ENCODE data around the gene ARHGEF28.

Gene ARHGEF28

GRCh38 chr5:73654819-73655318 lies 28.9 kb downstream of the ARHGEF28 start:
- no CpG with 5 or more reads among the region's 2 CpGs for WGBS (ENCODE audit: insufficient coverage, insufficient read length)
- Histone ChIP-seq H3K4me3 (ENCODE audit: low read length) (no peak overlapping the region), H3K27ac (ENCODE audit: low read length) (no peak overlapping the region), H3K9me3 (ENCODE audit: control insufficient read depth, insufficient read depth, low read length) (no peaks in the 10 kb centered on the region), H3K4me1 (ENCODE audit: control insufficient read depth, insufficient read depth, low read length) (no peaks in the 10 kb centered on the region), H3K27me3 (ENCODE audit: control insufficient read depth, insufficient read depth, low read length) (no peaks in the 10 kb centered on the region), H3K36me3 (ENCODE audit: control insufficient read depth, insufficient read depth, low read length) (no peaks in the 10 kb centered on the region)
- no peak for DNase-seq (ENCODE audit: low read depth, low spot score)

DNA sequence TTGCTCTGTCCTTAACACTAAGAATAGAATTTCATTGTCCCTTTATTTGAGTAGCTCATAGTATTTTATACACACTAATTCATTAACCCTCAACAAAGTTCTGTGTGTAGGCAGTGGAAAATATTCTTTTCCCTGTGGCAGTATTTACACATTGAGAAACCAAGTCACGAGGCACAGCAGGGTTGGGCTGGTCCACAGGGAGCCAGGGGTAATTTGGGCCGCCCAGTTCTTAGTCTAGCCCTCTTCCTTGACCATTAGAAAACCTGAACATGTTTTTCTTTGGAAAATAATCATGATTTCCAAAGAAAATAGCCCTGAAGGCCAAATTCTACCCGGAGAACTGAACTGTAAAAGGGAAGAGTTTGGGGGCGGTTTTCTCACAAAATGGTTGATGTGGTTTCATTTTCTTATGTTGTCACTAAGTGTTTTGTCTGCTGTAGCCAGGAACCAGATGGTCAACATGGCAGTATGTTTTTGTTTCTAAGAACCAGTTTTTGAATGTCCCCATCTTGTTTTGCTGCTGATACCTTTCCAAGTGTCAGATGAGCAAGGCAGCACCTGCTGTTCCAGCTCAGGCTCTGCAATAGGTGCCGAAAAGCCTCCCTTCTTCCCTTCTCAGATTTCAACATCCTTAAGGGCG lies 29.6 kb downstream of the ARHGEF28 start:
- no peak for DNase-seq (ENCODE audit: low read depth, low spot score)
- WGBS (ENCODE audit: insufficient coverage, insufficient read length): no CpG with 5 or more reads among the region's 6 CpGs
- H3K36me3 ChIP-seq (ENCODE audit: control insufficient read depth, insufficient read depth, low read length): no peaks in the 10 kb centered on the region

DNA sequence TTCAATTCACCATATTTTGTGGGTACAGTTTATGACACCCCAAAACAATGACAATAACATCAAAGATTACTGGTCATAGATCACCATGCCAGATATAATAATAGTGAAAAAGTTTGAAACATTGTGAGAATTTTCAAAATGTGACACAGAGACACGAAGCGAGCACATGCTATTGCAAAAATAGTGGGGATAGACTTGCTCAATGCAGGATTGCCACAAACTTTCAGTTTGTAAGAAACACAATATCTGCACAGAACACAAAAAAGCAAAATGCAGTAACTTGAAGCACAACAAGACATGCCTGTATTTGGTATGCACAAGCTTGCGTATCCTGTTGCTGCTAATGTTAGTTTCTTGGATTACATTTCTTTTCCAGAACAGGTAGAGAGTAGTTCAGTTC lies 35.8 kb downstream of the ARHGEF28 start:
- no peaks in the 10 kb centered on the region for H3K9me3 ChIP-seq (ENCODE audit: control insufficient read depth, insufficient read depth, low read length)
- no peak overlapping the region for H3K27ac ChIP-seq (ENCODE audit: low read length)
- H3K36me3 ChIP-seq (ENCODE audit: control insufficient read depth, insufficient read depth, low read length): no peaks in the 10 kb centered on the region
- H3K4me3 ChIP-seq (ENCODE audit: low read length): no peak overlapping the region
- H3K4me1 ChIP-seq (ENCODE audit: control insufficient read depth, insufficient read depth, low read length): no peaks in the 10 kb centered on the region
- H3K27me3 ChIP-seq (ENCODE audit: control insufficient read depth, insufficient read depth, low read length): no peaks in the 10 kb centered on the region
- no CpG with 5 or more reads among the region's 3 CpGs for WGBS (ENCODE audit: insufficient coverage, insufficient read length)
- no peak for DNase-seq (ENCODE audit: low read depth, low spot score)

More for the DNA sequence above, 29.6 kb downstream of the ARHGEF28 start:
- H3K4me1 ChIP-seq (ENCODE audit: control insufficient read depth, insufficient read depth, low read length): no peaks in the 10 kb centered on the region
- H3K27me3 ChIP-seq (ENCODE audit: control insufficient read depth, insufficient read depth, low read length): no peaks in the 10 kb centered on the region
- no peak overlapping the region for H3K4me3 ChIP-seq (ENCODE audit: low read length)
- H3K27ac ChIP-seq (ENCODE audit: low read length): no peak overlapping the region
- no peaks in the 10 kb centered on the region for H3K9me3 ChIP-seq (ENCODE audit: control insufficient read depth, insufficient read depth, low read length)

- Histone ChIP-seq H3K4me3 (ENCODE audit: low read length) (no peak overlapping the region), H3K27ac (ENCODE audit: low read length) (no peak overlapping the region), H3K4me1 (ENCODE audit: control insufficient read depth, insufficient read depth, low read length) (no peaks in the 10 kb centered on the region), H3K27me3 (ENCODE audit: control insufficient read depth, insufficient read depth, low read length) (no peaks in the 10 kb centered on the region), H3K36me3 (ENCODE audit: control insufficient read depth, insufficient read depth, low read length) (no peaks in the 10 kb centered on the region), H3K9me3 (ENCODE audit: control insufficient read depth, insufficient read depth, low read length) (no peaks in the 10 kb centered on the region)
- WGBS (ENCODE audit: insufficient coverage, insufficient read length): no CpG with 5 or more reads among the region's 7 CpGs
- no peak for DNase-seq (ENCODE audit: low read depth, low spot score)
Measured at GRCh38 chr5:73663161-73663859, 37.3 kb downstream of the ARHGEF28 start.

- H3K4me1 ChIP-seq (ENCODE audit: control insufficient read depth, insufficient read depth, low read length): no peaks in the 10 kb centered on the region
- no CpG with 5 or more reads among the region's 2 CpGs for WGBS (ENCODE audit: insufficient coverage, insufficient read length)
- no peak overlapping the region for H3K4me3 ChIP-seq (ENCODE audit: low read length)
- no peaks in the 10 kb centered on the region for H3K9me3 ChIP-seq (ENCODE audit: control insufficient read depth, insufficient read depth, low read length)
- no peak for DNase-seq (ENCODE audit: low read depth, low spot score)
- no peaks in the 10 kb centered on the region for H3K36me3 ChIP-seq (ENCODE audit: control insufficient read depth, insufficient read depth, low read length)
- no peaks in the 10 kb centered on the region for H3K27me3 ChIP-seq (ENCODE audit: control insufficient read depth, insufficient read depth, low read length)
- H3K27ac ChIP-seq (ENCODE audit: low read length): no peak overlapping the region
Measured at GRCh38 chr5:73663860-73664240, 37.9 kb downstream of the ARHGEF28 start.

GRCh38 chr5:73664796-73665195 lies 38.8 kb downstream of the ARHGEF28 start:
- no peak overlapping the region for H3K27ac ChIP-seq (ENCODE audit: low read length)
- no peaks in the 10 kb centered on the region for H3K4me1 ChIP-seq (ENCODE audit: control insufficient read depth, insufficient read depth, low read length)
- no peaks in the 10 kb centered on the region for H3K27me3 ChIP-seq (ENCODE audit: control insufficient read depth, insufficient read depth, low read length)
- H3K36me3 ChIP-seq (ENCODE audit: control insufficient read depth, insufficient read depth, low read length): no peaks in the 10 kb centered on the region
- no peak overlapping the region for H3K4me3 ChIP-seq (ENCODE audit: low read length)
- DNase-seq (ENCODE audit: low read depth, low spot score): no peak
- no peaks in the 10 kb centered on the region for H3K9me3 ChIP-seq (ENCODE audit: control insufficient read depth, insufficient read depth, low read length)

GRCh38 chr5:73666891-73667290 lies 40.9 kb downstream of the ARHGEF28 start:
- DNase-seq (ENCODE audit: low read depth, low spot score): no peak
- WGBS (ENCODE audit: insufficient coverage, insufficient read length): no CpG with 5 or more reads among the region's 4 CpGs

DNA sequence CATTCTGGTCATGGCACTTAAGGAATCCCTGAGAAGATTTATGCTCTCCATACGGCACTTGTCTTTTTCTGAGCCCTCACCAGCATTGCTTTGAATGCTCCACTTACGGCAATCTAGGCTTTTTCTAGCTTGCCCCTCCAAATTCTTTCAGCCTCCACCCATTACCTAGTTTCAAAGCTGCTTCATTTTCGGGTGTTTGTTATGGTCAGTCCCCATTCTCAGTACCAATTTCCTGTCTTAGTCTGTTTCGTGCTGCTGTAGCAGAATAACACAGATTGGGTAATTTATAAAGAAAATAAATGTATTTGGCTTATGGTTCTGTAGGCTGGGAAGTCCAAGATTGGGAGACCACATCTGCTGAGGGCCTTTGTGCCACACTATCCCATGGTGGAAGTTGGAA lies 42.0 kb downstream of the ARHGEF28 start:
- Histone ChIP-seq H3K36me3 (ENCODE audit: control insufficient read depth, insufficient read depth, low read length) (no peaks in the 10 kb centered on the region), H3K9me3 (ENCODE audit: control insufficient read depth, insufficient read depth, low read length) (no peaks in the 10 kb centered on the region), H3K4me1 (ENCODE audit: control insufficient read depth, insufficient read depth, low read length) (no peaks in the 10 kb centered on the region), H3K27me3 (ENCODE audit: control insufficient read depth, insufficient read depth, low read length) (no peaks in the 10 kb centered on the region), H3K27ac (ENCODE audit: low read length) (no peak overlapping the region), H3K4me3 (ENCODE audit: low read length) (no peak overlapping the region)
- no CpG with 5 or more reads among the region's 4 CpGs for WGBS (ENCODE audit: insufficient coverage, insufficient read length)
- DNase-seq (ENCODE audit: low read depth, low spot score): no peak

More at GRCh38 chr5:73666891-73667290, 40.9 kb downstream of the ARHGEF28 start:
- no peak overlapping the region for H3K27ac ChIP-seq (ENCODE audit: low read length)
- no peak overlapping the region for H3K4me3 ChIP-seq (ENCODE audit: low read length)
- no peaks in the 10 kb centered on the region for H3K9me3 ChIP-seq (ENCODE audit: control insufficient read depth, insufficient read depth, low read length)
- H3K36me3 ChIP-seq (ENCODE audit: control insufficient read depth, insufficient read depth, low read length): no peaks in the 10 kb centered on the region
- no peaks in the 10 kb centered on the region for H3K4me1 ChIP-seq (ENCODE audit: control insufficient read depth, insufficient read depth, low read length)
- no peaks in the 10 kb centered on the region for H3K27me3 ChIP-seq (ENCODE audit: control insufficient read depth, insufficient read depth, low read length)

- no peaks in the 10 kb centered on the region for H3K4me1 ChIP-seq (ENCODE audit: control insufficient read depth, insufficient read depth, low read length)
- WGBS (ENCODE audit: insufficient coverage, insufficient read length): no CpG with 5 or more reads among the region's 3 CpGs
- no peaks in the 10 kb centered on the region for H3K9me3 ChIP-seq (ENCODE audit: control insufficient read depth, insufficient read depth, low read length)
- H3K27ac ChIP-seq (ENCODE audit: low read length): no peak overlapping the region
- H3K36me3 ChIP-seq (ENCODE audit: control insufficient read depth, insufficient read depth, low read length): no peaks in the 10 kb centered on the region
- DNase-seq (ENCODE audit: low read depth, low spot score): no peak
- H3K4me3 ChIP-seq (ENCODE audit: low read length): no peak overlapping the region
- H3K27me3 ChIP-seq (ENCODE audit: control insufficient read depth, insufficient read depth, low read length): no peaks in the 10 kb centered on the region
Measured at GRCh38 chr5:73668486-73669111, 42.6 kb downstream of the ARHGEF28 start.

GRCh38 chr5:73670731-73671130 lies 44.7 kb downstream of the ARHGEF28 start:
- H3K27me3 ChIP-seq (ENCODE audit: control insufficient read depth, insufficient read depth, low read length): no peaks in the 10 kb centered on the region
- H3K27ac ChIP-seq (ENCODE audit: low read length): no peak overlapping the region
- no peak for DNase-seq (ENCODE audit: low read depth, low spot score)
- no peaks in the 10 kb centered on the region for H3K36me3 ChIP-seq (ENCODE audit: control insufficient read depth, insufficient read depth, low read length)
- H3K4me1 ChIP-seq (ENCODE audit: control insufficient read depth, insufficient read depth, low read length): no peaks in the 10 kb centered on the region
- WGBS (ENCODE audit: insufficient coverage, insufficient read length): no CpG with 5 or more reads among the region's 3 CpGs
- no peak overlapping the region for H3K4me3 ChIP-seq (ENCODE audit: low read length)
- no peaks in the 10 kb centered on the region for H3K9me3 ChIP-seq (ENCODE audit: control insufficient read depth, insufficient read depth, low read length)
